ENCODE results near the gene PKD2L1.
"Not testable (repeated sequence)": the region's sequence is repeated elsewhere in the genome, so short reads cannot be mapped to it uniquely, and the experiment has no call there.

The PKD2L1 gene

GRCh38 chr10:100330079-100330478 is at the start of gene PKD2L1:
Gene PKD2L1 (minus strand): TSS chr10:100330228. CDS start chr10:100330103, 125 bp downstream.
- peaks cover 12% of the 10 kb centered on the region for H3K27me3 ChIP-seq (ENCODE audit: control insufficient read depth, insufficient read depth, low read length)
- no peaks in the 10 kb centered on the region for H3K9me3 ChIP-seq (ENCODE audit: control insufficient read depth, low read length)
- H3K9ac ChIP-seq (ENCODE audit: low read length): no peak within 1 kb of the TSS
- no peaks in the 10 kb centered on the region for H3K36me3 ChIP-seq (ENCODE audit: control insufficient read depth, insufficient read depth, low read length)
- no peak within 1 kb of the TSS for H3K4me3 ChIP-seq (ENCODE audit: low read length)
- H3K4me1 ChIP-seq (ENCODE audit: control insufficient read depth, insufficient read depth, low read length): peaks cover 12% of the 10 kb centered on the region

DNA sequence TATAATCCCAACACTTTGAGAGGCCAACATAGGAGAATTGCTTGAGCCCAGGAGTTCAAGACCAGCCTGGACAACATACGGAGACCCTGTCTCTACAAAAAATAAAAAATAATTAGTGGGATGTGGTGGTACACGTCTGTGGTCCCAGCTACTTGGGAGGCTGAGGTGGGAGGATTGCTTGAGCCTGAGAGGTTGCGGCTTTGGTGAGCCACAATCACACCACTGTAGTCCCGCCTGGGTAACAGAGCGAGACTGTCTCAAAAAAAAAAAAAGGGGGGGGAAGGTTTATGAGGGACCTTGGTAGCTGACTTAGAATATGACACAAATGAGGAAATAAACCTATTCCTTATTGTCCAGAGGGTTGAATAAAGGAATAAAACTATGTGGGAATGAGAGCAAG is 47.8 kb upstream of the PKD2L1 start:
- H3K9ac ChIP-seq (ENCODE audit: low read length): no peak overlapping the region
- no peaks in the 10 kb centered on the region for H3K9me3 ChIP-seq (ENCODE audit: control insufficient read depth, low read length)
- H3K36me3 ChIP-seq (ENCODE audit: control insufficient read depth, insufficient read depth, low read length): no peaks in the 10 kb centered on the region
- no peak overlapping the region for H3K4me3 ChIP-seq (ENCODE audit: low read length)
- no peaks in the 10 kb centered on the region for H3K27me3 ChIP-seq (ENCODE audit: control insufficient read depth, insufficient read depth, low read length)
- peaks cover 24% of the 10 kb centered on the region for H3K4me1 ChIP-seq (ENCODE audit: control insufficient read depth, insufficient read depth, low read length)

GRCh38 chr10:100376656-100377055 is 46.6 kb upstream of the PKD2L1 start:
- not testable (repeated sequence) for H3K9me3 ChIP-seq (ENCODE audit: control insufficient read depth, low read length); H3K9ac ChIP-seq (ENCODE audit: low read length)

GRCh38 chr10:100374677-100375353 is 44.8 kb upstream of the PKD2L1 start:
- H3K4me3 ChIP-seq (ENCODE audit: low read length); H3K27me3 ChIP-seq (ENCODE audit: control insufficient read depth, insufficient read depth, low read length); H3K9me3 ChIP-seq (ENCODE audit: control insufficient read depth, low read length); H3K36me3 ChIP-seq (ENCODE audit: control insufficient read depth, insufficient read depth, low read length): not testable (repeated sequence)
- peaks cover 50% of the 10 kb centered on the region for H3K4me1 ChIP-seq (ENCODE audit: control insufficient read depth, insufficient read depth, low read length)
- peak overlapping the region; percentile 97 for H3K9ac ChIP-seq (ENCODE audit: low read length)

More at GRCh38 chr10:100376656-100377055, 46.6 kb upstream of the PKD2L1 start:
- H3K4me1 ChIP-seq (ENCODE audit: control insufficient read depth, insufficient read depth, low read length): peaks cover 32% of the 10 kb centered on the region
- not testable (repeated sequence) for H3K36me3 ChIP-seq (ENCODE audit: control insufficient read depth, insufficient read depth, low read length); H3K4me3 ChIP-seq (ENCODE audit: low read length); H3K27me3 ChIP-seq (ENCODE audit: control insufficient read depth, insufficient read depth, low read length)

- H3K27me3 ChIP-seq (ENCODE audit: control insufficient read depth, insufficient read depth, low read length): no peaks in the 10 kb centered on the region
- H3K9me3 ChIP-seq (ENCODE audit: control insufficient read depth, low read length): no peaks in the 10 kb centered on the region
- peak overlapping the region; percentile 97 for H3K9ac ChIP-seq (ENCODE audit: low read length)
- no peaks in the 10 kb centered on the region for H3K36me3 ChIP-seq (ENCODE audit: control insufficient read depth, insufficient read depth, low read length)
- H3K4me3 ChIP-seq (ENCODE audit: low read length): peak overlapping the region; percentile 92
- peaks cover 50% of the 10 kb centered on the region for H3K4me1 ChIP-seq (ENCODE audit: control insufficient read depth, insufficient read depth, low read length)
Observed at GRCh38 chr10:100374200-100374655, 44.2 kb upstream of the PKD2L1 start.

- Histone ChIP-seq H3K36me3 (ENCODE audit: control insufficient read depth, insufficient read depth, low read length) (no peaks in the 10 kb centered on the region), H3K4me1 (ENCODE audit: control insufficient read depth, insufficient read depth, low read length) (peaks cover 50% of the 10 kb centered on the region), H3K9me3 (ENCODE audit: control insufficient read depth, low read length) (no peaks in the 10 kb centered on the region), H3K9ac (ENCODE audit: low read length) (peak overlapping the region; percentile 97), H3K4me3 (ENCODE audit: low read length) (peak overlapping the region; percentile 92), H3K27me3 (ENCODE audit: control insufficient read depth, insufficient read depth, low read length) (no peaks in the 10 kb centered on the region)
Observed at GRCh38 chr10:100373298-100374199, 43.5 kb upstream of the PKD2L1 start.

DNA sequence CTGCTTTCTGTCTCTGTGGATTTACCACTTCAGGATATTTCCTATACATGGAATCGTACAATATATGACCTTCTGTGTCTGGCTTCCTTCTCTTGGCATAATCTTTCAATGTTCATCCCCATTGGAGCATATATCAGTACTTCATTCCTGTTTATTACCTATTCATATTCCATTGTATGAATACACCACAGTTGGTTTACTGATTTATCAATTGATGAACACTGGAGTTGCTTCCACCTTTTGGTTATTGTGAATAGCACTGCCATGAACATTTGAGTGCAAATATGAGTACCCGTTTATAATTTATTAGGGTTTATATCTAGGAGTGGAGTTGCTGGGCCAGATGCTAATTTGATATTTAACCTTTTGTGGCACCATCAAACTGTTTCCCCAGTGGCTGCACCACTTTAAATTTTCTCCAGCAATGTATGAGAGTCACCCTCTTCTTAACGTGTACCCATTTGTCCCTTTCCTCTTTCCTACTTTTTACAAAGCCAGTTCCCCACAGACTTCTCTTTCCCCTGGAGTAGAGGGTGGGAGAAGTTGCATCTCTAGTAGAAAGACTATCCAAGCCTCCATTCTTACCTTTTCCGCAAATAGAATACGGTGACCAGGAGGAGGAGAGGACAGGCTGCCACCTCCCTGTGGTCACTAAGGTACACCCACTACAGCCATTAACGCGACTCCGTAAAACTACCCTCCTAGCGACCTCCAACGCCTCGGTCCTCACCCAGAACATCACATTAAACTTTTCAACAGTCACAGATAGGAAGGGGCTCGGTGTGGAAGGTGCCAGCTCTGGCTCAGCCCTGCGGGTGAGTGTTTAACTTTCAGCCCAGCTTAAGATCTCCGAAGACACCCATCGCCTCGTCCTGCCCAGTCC is 42.6 kb upstream of the PKD2L1 start:
- Histone ChIP-seq H3K9ac (ENCODE audit: low read length) (peak overlapping the region; percentile 97), H3K27me3 (ENCODE audit: control insufficient read depth, insufficient read depth, low read length) (no peaks in the 10 kb centered on the region), H3K4me3 (ENCODE audit: low read length) (peak overlapping the region; percentile 92), H3K36me3 (ENCODE audit: control insufficient read depth, insufficient read depth, low read length) (no peaks in the 10 kb centered on the region), H3K9me3 (ENCODE audit: control insufficient read depth, low read length) (no peaks in the 10 kb centered on the region), H3K4me1 (ENCODE audit: control insufficient read depth, insufficient read depth, low read length) (peaks cover 50% of the 10 kb centered on the region)

GRCh38 chr10:100371482-100372027 is 41.5 kb upstream of the PKD2L1 start:
- no peaks in the 10 kb centered on the region for H3K36me3 ChIP-seq (ENCODE audit: control insufficient read depth, insufficient read depth, low read length)
- H3K9me3 ChIP-seq (ENCODE audit: control insufficient read depth, low read length): no peaks in the 10 kb centered on the region
- peak overlapping the region; percentile 59 for H3K9ac ChIP-seq (ENCODE audit: low read length)
- H3K4me1 ChIP-seq (ENCODE audit: control insufficient read depth, insufficient read depth, low read length): peaks cover 53% of the 10 kb centered on the region
- H3K27me3 ChIP-seq (ENCODE audit: control insufficient read depth, insufficient read depth, low read length): no peaks in the 10 kb centered on the region
- peak overlapping the region; percentile 1 for H3K4me3 ChIP-seq (ENCODE audit: low read length)

GRCh38 chr10:100370714-100371481 is 40.9 kb upstream of the PKD2L1 start:
- Histone ChIP-seq H3K9ac (ENCODE audit: low read length) (peak overlapping the region; percentile 59), H3K36me3 (ENCODE audit: control insufficient read depth, insufficient read depth, low read length) (no peaks in the 10 kb centered on the region), H3K27me3 (ENCODE audit: control insufficient read depth, insufficient read depth, low read length) (no peaks in the 10 kb centered on the region), H3K4me1 (ENCODE audit: control insufficient read depth, insufficient read depth, low read length) (peaks cover 56% of the 10 kb centered on the region), H3K4me3 (ENCODE audit: low read length) (peak overlapping the region; percentile 1), H3K9me3 (ENCODE audit: control insufficient read depth, low read length) (no peaks in the 10 kb centered on the region)

- H3K4me3 ChIP-seq (ENCODE audit: low read length): no peak overlapping the region
- H3K9me3 ChIP-seq (ENCODE audit: control insufficient read depth, low read length): no peaks in the 10 kb centered on the region
- H3K4me1 ChIP-seq (ENCODE audit: control insufficient read depth, insufficient read depth, low read length): peaks cover 53% of the 10 kb centered on the region
- H3K27me3 ChIP-seq (ENCODE audit: control insufficient read depth, insufficient read depth, low read length): no peaks in the 10 kb centered on the region
- H3K9ac ChIP-seq (ENCODE audit: low read length): no peak overlapping the region
- H3K36me3 ChIP-seq (ENCODE audit: control insufficient read depth, insufficient read depth, low read length): no peaks in the 10 kb centered on the region
Observed at GRCh38 chr10:100368721-100369120, 38.7 kb upstream of the PKD2L1 start.

Measured in mucosa of stomach (tissue), 1 donor.